Left cardiac atrium (tissue), 4 donors: ENCODE measurements around the gene E2F3. TPM values are rescaled to one million over a fixed set of nuclear protein-coding genes. Genes with fewer than 3 reads are reported as not detected.

Source experiments
- ATAC-seq, 2 donors: fragments of 200-7000 bp; cut with Tn5 transposase; one replicate each; pipeline ENCODE4 v1.9.1; 2020; ENCODE audit warnings: mild to moderate bottlenecking in 2 of 2, moderate library complexity in 2 of 2
- DNase-seq: peaks from one replicate; pipeline ENCODE4 v3.0.0-alpha.2; 2020
- intact Hi-C, 2 donors: fragments of 100-400 bp; cut with DNase I; formaldehyde crosslinking; loops; one replicate each; pipeline versions ENCODE4 v1.14.1 to v1.15.1; 2022 to 2023
- total RNA-seq, 2 donors: library from RNA; stranded (reverse); fragmentation: NEBNext Ultra II Directional; extraction: Animal tissue kit (Norgen Biotek cat#: 25700); gene quantifications; one replicate each; pipeline ENCODE4 v1.2.1, GENCODE V29; 2021
- donor health status: DM: no; HTN: yes; CAD: no.
- donor health status: DM: no; HTN: yes; CAD: no; lungs with severe emphysema.
- donor health status: DM: yes; HTN: yes; CAD: no.
- donor health status: Dilated cardiomyopathy.

Gene E2F3
- total RNA-seq, 2 donors from 2014 or later: 4.8 to 10.0 TPM

DNA sequence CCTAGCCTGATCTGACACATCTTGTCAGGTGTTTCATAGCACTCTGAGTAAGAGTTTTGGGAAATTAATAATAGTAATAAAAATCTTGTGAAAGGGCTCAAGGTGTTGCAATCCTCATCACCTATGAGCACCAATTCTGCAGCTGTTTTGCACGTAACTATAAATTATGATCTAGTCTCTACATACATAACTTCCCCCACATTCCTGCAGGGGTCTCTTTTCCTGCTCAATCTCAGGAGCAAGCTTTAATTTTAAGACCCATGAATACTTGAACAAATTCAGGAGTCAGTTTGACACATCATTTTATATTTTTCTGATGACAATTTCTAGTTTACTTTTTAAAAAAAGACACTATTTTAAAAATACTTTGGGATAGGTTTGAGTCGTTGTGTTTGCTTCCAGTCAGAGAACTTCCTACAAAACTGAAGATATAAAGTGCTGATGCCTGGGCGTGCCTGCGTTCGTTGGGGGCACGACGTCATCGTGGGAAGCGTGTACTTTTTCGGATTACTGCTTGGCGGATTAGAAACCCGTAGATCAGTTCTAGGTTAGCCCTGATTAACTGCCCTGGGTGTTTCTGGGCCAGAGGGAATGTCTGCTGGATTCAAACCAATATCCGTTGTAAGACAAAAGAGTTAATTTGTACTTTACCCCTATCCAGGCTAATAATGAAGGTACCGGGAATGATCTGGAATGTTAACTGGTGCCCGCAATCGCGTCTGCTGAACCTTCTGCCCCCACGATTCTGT lies 1.0 kb upstream of the E2F3 start:
- intact Hi-C loops: loop anchor here (5.0 to 10.0 kb wide), 3 partner anchors 106 to 127 kb away; no protein-coding TSS in a partner anchor
- DNase-seq (peak; percentile 45), ATAC-seq (no peak)

DNA sequence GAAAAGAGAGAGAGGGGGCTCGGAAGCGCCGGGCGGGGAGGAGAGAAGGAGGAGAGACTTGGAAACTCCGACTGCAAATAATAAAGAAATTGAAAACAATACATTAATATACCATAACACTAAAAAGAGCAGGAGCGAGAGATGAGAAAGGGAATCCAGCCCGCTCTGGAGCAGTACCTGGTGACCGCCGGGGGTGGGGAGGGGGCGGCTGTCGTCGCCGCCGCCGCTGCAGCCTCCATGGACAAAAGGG lies 338 bp downstream of the E2F3 start:
- DNase-seq (no peak), ATAC-seq (no peak)
- intact Hi-C loops: loop anchor here (5.0 to 10.0 kb wide), 3 partner anchors 107 to 125 kb away; no protein-coding TSS in a partner anchor

DNA sequence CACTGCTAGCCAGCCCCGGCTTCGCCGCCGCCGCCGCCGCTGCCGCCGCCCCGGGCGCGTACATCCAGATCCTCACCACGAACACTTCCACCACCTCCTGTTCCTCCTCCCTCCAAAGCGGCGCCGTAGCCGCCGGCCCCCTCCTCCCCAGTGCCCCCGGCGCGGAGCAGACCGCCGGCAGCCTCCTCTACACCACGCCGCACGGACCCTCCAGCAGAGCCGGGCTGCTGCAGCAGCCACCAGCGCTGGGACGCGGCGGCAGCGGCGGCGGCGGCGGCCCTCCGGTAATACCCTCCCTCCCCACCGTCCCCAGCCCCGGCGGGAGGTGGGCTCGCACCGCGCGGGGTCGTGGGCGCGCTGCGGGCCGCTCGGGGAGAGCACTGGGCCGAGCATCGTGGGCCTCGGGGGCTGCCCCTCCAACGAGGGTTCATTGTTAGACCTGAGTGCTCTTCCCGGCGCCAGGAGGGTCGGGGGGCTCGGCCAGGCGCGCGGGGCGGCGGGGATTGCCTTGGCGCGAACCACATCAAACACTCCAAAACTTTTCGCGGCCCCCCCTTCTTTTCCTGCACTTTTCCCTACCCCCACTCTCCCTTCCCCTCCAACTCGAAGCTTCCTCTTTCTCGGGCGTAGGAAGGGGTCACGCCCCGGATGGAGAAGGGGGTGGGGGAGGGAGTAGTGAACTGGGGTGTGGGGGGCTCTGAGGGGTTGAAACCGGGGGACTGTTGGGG lies 827 bp downstream of the E2F3 start:
- ATAC-seq: peak; percentile 3 to 27
- DNase-seq: peak; percentile 59
- intact Hi-C loops: loop anchor here (5.0 to 10.0 kb wide), 3 partner anchors 108 to 125 kb away; no protein-coding TSS in a partner anchor

DNA sequence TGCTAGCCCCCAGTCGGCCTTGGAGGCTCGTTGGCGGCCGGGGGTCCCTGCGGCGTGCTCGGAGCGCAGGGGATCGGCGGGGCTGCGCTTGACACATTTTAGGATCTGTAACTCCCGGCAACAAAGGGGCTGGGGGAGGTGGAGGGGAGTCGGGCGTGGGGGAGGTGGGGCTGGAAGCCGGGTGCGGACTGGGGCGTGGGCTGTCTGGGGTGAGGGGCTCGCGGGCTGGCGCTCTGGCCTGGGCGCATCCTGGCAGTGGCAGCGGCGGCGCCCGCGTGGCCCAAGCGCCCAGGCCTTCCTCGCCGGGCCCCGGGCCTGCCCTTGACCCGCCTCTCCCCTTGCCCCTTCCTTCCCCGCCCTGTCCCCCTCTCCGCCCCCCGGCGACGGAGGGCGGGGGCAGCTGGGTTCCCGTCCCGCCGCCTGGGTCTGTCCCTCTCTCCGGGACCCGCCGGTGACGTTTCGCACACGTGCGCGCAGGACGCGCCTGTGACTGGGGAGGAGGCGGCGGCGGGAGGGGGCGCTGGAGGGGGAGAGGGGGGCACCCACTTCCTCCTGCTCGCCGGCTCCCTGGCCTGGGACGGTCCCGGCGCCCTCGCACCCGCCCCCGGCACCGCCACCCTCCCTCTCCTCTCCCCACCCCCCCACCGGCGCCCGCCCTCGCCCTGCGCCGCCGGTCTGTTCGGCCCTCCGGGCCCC lies 1.5 kb downstream of the E2F3 start:
- intact Hi-C loops: loop anchor here (5.0 to 10.0 kb wide), 3 partner anchors 108 to 124 kb away; no protein-coding TSS in a partner anchor
- ATAC-seq (peak; percentile 70 to 72), DNase-seq (peak; percentile 93)

DNA sequence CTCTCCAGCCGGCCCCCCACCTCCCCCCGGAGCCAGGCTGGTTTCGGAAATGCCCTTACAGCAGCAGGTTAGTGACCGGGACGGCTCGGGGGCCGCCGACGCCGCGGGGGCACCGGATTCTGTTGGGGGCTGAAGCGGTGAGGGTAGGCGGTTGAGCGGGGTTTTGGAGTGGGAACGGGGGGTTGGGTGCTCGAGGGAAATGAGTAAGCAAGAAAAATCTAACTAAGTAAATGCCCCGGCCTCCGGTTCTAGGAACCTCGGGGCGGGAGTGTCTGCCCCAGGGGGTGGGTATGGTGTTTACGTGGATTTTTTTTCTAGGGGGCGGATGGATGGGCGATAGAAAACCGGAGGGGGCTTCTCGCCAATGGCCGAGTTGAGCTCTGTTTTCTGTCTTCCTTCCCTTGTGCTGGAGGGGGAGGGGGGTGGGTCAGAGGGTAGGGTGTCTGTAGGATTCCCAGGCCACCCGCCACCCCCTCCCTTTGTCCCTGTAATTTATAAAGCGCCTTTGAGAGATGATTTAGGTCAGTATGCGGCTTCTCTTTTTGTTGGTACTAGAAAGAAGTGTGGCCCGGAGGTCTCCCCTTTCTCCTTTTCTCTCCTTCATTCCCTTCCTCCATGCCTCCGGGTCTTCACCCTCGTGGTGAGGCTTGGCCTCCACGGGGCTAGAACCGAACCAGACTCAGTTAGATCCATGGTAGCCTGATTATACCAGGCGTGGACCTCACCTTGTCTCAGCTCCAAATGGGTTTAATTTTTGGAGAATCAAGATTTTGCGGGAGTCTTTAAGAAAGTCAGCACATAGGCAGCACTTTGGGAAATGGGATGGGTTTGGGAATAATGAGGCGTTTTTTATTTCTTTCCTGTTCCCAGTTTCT lies 2.3 kb downstream of the E2F3 start:
- intact Hi-C loops: loop anchor here (5.0 to 10.0 kb wide), 3 partner anchors 109 to 123 kb away; no protein-coding TSS in a partner anchor
- DNase-seq (no peak), ATAC-seq (no peak)

DNA sequence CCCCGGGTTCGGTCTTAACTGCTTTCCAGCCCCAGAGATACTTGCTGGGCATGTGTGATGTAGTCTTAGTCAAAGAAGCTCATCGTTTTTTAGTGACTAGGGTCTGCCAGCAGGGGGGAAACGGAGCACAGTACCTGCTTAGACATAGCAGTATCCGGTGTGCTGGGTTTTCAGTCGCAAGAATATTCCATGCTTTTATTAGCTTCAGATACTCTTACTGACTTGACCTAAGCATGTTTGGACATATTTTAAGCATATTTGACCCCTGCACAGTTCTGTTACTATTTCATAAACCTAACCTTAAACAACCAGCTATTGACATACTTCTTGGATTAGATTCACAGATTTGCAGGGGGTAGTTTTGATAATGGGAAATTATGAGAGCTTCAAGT lies 3.0 kb downstream of the E2F3 start:
- no peak for ATAC-seq
- peak; percentile 31 for DNase-seq
- intact Hi-C loops: loop anchor here (5.0 to 10.0 kb wide), 3 partner anchors 110 to 123 kb away; no protein-coding TSS in a partner anchor

DNA sequence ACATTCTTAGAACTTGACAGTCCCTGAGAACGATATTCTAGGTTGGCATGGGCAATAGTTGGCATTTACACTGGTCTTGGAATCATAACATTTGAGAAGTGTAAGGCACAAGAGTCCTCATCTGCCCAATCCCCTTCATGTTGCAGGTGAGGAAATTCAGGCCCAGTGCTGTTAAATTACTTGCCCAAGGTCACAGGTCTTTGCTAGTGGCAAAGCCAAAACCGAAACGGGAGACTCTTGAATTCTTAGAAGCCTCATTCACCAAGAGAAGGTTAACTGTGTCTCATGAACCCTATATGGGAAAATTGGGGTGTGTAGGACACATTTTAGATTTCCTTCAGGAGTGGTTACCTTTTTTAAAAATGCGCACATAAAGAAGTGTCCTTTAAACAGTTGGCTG lies 7.2 kb downstream of the E2F3 start:
- ATAC-seq (no peak), DNase-seq (no peak)
- intact Hi-C loops: loop anchor here in 1 of 2 donors (10.0 kb wide), 1 partner anchor 114 kb away; no protein-coding TSS in a partner anchor

DNA sequence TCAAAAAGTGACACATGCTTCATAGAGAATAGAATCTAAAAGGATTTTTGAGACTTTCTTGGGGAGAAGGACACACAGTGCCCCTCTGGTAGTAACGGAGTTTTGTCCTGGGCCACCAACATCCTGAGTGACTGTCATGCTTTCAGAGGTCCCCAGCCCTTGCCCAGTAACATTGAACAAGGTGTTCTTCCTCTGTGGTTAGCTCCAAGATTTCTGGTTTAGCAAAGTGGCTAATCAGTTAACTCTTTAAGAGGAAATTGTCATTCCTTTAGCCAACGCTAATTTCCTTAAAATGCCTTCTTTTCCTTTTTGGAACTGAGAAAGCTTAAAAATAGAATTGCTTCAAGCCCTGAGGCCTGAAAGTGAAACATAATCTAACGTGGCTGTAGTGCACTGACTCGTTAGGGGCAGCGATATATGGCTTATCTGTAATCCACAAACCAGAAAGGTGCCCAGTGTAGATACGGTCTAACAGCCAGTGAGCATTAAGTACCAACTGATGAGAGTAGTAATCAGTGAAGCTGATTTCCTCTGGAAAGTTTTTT lies 7.8 kb downstream of the E2F3 start:
- intact Hi-C loops: loop anchor here in 1 of 2 donors (10.0 kb wide), 1 partner anchor 115 kb away; no protein-coding TSS in a partner anchor
- peak; percentile 30 to 33 for ATAC-seq
- DNase-seq: no peak

DNA sequence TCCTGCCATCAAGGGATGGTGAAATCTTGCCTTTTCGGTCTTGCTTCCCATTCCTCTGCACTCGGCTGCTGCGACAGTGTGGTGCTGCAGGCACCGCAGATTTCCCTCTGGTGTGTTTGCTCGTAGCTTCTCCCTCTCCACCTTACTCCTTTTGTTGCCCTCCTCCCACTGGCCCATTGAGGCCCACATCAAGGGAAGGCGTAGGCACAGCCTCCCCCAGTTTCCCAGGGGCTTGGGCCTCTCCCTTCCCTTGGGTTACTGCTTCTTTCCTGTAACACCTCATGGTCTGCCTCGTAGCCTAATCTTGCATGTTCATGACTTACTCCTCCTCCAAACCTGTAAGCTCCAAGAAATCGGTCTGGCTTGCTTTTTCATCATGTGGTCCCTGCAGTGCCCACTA lies 9.9 kb downstream of the E2F3 start:
- intact Hi-C loops: loop anchor here in 1 of 2 donors (5.0 kb wide), 1 partner anchor 324 kb away; no protein-coding TSS in a partner anchor
- no peak for DNase-seq
- no peak for ATAC-seq

DNA sequence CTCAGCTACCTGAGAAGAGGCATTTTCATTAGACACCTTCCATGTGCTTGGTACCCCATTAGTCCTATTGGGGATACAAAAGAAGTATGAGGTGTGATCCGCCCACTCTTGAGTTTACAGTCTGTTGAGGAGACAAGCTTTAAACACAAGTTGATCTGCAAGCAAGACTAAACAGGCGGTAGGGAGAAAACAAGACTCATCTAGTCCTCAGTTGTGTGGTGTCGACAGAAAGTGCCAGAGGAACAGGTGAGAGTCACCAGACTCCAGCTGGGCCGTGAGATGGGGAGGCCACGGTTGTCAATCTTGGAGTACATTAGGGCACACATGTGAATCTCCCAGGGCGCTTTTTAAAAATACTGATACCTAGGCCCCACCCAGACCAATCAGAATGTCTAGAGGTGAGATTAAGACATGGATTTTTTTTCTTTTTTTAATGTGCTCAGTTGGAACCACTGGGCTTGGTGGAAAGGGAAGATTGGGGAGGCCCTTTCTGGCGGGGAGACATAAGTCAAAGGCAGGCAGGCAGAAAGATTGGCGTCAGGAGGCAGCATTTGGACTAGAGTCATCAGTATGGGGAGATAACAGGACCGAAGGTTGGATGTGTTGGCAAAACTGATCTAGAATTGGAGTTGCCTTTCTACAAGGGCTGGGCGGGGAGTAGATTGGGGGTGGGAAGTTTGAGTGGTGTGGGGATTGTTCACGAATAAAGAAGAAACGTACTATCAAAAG lies 10.4 kb downstream of the E2F3 start:
- ATAC-seq: no peak
- no peak for DNase-seq
- intact Hi-C loops: loop anchor here in 1 of 2 donors (5.0 kb wide), 1 partner anchor 325 kb away; no protein-coding TSS in a partner anchor

DNA sequence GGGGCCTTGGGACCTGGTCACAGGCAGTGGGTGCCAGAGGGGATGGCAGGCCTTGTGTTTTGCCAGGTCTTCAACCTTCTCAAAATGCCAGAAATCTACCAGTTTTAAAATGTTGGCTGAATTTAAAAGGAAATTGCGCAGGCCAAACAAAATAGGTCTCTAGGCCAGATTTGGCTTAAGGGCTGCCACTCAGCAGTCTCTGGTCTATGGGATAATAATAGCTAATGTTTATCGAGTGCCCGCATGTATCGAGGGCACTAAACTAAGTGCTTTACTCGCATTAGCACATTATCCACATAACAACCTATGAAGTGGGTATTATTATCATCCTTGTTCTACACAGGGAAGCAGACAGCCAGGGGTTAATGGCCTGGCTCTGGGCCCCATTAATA lies 11.0 kb downstream of the E2F3 start:
- DNase-seq (no peak), ATAC-seq (no peak)
- intact Hi-C loops: loop anchor here in 1 of 2 donors (5.0 kb wide), 1 partner anchor 325 kb away; no protein-coding TSS in a partner anchor

DNA sequence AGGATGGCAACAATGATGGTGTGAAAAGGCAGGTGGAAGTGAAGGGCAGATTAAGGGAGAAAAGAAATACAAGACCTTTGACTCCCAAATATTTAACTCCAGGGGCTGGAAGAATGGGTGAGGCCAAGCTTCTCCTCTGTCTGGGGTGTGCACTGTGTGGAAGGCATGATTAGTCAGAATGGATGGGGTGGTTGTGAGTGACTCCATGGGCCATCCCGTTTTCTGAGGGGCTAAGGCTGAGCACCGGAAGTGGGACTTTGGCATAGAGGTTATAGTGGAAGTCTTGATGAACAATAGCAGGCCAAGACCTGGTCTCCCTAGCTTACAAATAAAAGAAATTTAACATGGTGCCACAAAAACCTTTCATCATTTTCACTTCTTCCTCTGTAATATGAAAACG lies 12.1 kb downstream of the E2F3 start:
- DNase-seq (no peak), ATAC-seq (no peak)
- intact Hi-C loops: loop anchor here in 1 of 2 donors (5.0 kb wide), 1 partner anchor 327 kb away; no protein-coding TSS in a partner anchor

DNA sequence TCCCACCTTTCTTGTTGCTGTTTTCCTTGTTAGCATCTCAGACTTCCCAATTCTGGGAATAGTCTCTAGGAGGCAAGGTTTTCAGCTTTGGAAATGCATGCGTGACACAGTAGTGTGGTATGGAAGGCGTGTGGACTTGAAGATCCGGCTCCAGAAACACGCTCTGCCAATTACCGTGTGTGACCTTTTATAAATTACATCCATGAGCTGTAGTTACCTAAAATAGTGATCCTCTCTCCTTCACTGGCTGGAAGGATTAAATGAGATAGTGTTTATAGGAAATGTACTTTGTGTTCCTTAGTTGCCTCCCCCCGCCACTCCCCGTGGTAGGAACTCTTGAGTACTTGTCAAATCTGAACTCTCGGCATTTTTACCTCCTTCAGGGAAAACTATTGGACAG lies 13.0 kb downstream of the E2F3 start:
- ATAC-seq (no peak), DNase-seq (no peak)
- intact Hi-C loops: loop anchor here in 1 of 2 donors (5.0 kb wide), 1 partner anchor 327 kb away; no protein-coding TSS in a partner anchor

DNA sequence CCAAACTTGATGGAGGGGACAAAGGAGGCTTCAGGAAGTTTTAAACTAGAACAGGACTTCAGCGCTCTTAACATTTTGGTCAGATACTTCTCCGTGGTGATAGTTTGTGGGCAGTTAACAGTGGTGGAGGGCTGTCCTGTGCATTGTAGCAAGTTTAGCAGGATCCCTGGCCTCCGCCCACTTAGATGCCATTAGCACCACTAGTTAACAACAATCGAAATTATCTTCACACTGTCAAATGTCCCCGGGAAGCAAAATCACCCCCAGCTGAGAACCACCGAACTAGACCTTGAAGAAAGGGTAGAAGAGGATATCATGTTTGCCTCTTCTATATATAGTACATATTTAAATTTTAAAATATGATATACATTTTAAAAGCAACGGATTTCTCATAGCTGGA lies 13.6 kb downstream of the E2F3 start:
- DNase-seq (no peak), ATAC-seq (no peak)
- intact Hi-C loops: no loop called here

DNA sequence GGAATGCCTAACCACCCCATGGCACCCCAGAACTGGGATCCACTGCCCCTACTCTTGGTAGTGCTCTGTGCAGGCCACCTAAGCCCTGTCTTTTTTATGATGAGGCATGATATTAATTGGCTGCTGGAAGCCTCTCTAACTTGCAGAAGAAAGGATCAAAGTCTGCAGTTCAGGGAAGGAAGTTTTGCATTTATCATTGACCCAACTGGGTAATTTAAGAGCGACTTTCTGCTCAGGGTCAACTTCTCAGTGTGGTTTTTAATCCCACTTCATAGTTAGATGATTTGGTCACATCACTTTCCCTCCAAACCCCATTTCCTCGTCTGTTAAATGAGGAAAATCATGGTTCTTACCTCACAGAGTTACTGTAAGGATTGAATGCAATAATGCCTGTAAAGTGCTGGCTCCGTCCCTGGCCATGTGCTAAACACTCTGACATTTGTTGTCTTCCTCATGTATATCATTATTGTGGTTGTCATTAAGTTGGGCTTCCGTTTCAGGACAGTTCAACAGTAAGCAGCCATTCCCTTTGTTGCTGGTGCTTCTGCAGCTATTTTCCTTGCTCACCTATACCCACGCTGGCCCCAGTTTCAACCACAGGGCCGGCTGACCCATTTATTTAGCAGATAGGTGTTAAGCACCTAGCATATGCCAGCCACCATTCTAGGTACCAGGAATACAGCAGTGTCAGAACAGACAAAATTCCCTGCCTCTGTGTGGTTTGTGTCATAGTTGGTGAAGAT lies 14.2 kb downstream of the E2F3 start:
- intact Hi-C loops: no loop called here
- no peak for ATAC-seq

DNA sequence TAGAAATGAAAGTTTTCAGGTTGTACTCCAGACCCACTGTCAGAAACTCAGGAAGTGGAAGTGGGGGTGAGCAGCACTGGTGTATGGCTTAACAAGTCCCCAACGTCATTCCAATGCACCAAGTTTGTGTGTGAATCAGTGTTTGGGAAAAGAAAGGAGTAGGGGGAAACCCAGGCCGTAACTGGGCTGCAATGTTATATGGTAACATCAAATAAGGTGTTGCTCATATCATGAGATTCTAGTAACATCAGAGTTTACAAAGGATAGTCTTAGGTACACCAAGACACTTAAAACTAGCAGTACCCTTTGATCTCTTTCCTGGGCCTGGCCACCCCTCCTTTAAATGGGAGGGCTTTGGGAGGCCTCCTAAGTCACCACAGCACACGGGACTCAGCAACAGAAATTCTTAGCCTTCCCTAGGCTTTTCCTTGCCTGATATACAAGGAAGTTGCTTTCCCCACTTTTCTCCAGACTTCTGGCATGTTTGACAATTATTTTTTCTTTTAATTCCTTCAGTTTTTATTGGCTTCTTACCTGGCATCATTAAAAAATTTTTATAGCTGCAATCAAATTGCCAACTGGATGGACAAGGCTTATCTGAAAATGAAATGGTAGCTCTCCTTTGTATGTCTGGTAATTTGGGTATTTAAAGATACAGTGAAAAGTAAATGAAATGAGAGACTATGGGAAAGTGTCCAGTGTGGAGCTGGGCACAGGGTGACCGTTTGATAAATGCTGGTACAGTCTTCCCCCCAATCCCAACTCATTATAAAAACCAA lies 15.1 kb downstream of the E2F3 start:
- intact Hi-C loops: no loop called here
- DNase-seq (no peak), ATAC-seq (no peak)

More for the DNA sequence above, 14.2 kb downstream of the E2F3 start:
- DNase-seq: no peak
